Measurements from ENCODE around the gene NABP2.

The NABP2 gene

DNA sequence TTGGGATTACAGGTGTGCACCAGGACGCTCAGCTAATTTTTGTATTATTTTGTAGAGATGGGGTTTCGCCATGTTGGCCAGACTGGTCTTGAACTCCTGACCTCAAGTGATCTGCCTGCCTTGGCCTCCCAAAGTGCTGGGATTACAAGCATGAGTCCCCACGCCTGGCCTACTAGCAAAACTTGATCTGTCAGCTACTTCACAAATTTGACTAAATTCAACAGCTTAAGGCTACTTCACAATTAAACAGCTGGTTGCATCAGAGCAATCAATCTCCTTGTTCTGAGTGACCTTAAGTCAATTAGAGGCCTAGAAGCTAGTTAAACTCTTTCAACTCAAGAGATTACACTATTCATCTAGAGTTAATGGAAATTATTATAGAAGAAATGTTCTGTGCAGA lies 54.8 kb downstream of the NABP2 start:
- no peak overlapping the region for H3K4me3 ChIP-seq (ENCODE audit: low read depth, low read length)
- H3K79me2 ChIP-seq: no peaks in the 10 kb centered on the region
- no peaks in the 10 kb centered on the region for H3K36me3 ChIP-seq (ENCODE audit: control insufficient read depth, insufficient read depth, low read length)
- H3K27ac ChIP-seq: no peak overlapping the region
- H3K4me2 ChIP-seq (ENCODE audit: low read length): no peak overlapping the region
- no peaks in the 10 kb centered on the region for H3K27me3 ChIP-seq (ENCODE audit: control insufficient read depth, insufficient read depth, low read length)
- H3K9me3 ChIP-seq (ENCODE audit: control insufficient read depth, low read length): no peaks in the 10 kb centered on the region
- no peak overlapping the region for H2AFZ ChIP-seq
- no peak overlapping the region for H3K9ac ChIP-seq
- TF ChIP-seq, protein P1, sequence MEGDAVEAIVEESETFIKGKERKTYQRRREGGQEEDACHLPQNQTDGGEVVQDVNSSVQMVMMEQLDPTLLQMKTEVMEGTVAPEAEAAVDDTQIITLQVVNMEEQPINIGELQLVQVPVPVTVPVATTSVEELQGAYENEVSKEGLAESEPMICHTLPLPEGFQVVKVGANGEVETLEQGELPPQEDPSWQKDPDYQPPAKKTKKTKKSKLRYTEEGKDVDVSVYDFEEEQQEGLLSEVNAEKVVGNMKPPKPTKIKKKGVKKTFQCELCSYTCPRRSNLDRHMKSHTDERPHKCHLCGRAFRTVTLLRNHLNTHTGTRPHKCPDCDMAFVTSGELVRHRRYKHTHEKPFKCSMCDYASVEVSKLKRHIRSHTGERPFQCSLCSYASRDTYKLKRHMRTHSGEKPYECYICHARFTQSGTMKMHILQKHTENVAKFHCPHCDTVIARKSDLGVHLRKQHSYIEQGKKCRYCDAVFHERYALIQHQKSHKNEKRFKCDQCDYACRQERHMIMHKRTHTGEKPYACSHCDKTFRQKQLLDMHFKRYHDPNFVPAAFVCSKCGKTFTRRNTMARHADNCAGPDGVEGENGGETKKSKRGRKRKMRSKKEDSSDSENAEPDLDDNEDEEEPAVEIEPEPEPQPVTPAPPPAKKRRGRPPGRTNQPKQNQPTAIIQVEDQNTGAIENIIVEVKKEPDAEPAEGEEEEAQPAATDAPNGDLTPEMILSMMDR (IDR thresholded peaks at IDR 0.05): no peak
- no peaks in the 10 kb centered on the region for H3K4me1 ChIP-seq

Data from parathyroid adenoma (tissue), 2 donors.